GM18499 (cell line): ENCODE results near the gene QRICH1.

Experiments
- ATAC-seq: cut with Tn5 transposase; IDR thresholded peaks from one replicate; pipeline ENCODE4 v1.9.1; 2021; ENCODE audit warnings: moderate number of reproducible peaks; ENCODE audit not compliant: insufficient read depth, unreplicated experiment

The QRICH1 gene

DNA sequence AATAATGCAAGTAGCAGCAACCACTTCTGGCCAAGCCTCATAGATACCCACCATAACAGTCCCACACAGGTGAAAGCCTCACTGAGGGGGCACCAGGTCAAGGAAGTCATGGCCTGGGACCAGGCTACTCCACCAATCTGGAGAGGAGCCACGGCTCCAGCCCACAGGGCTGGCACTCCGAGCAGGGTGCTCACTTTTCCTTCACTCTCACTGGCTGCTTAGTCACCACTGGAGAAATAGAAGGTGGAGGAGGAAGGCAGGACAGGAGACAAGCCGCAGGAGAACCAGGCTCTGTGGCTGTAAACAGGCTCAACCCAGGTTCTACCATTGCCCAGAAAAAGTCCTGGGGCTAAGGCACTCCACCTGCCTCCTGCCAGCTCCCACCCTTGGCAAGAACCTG lies 25.6 kb upstream of the QRICH1 start:
- ATAC-seq = no peak

GRCh38 chr3:49119036-49119435 lies 25.2 kb upstream of the QRICH1 start:
- no peak for ATAC-seq

DNA sequence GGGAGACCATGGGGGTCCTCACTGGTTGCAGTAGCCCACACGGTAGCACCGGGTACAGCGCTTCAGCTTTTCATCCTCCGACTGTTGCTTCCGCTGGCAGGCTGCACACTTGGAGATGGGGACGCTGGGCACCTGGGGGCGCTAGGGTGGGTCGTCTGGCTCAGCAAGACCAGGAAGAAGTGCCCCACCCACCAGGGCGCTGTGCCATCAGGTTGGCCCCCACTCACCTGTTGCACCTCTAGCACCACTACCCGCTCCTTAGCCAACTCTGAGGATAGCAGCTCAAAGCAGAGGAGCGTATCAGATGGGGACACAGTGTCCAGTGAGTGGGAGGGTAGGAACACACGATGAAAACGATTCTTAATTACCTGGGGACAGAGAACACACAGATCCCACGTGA lies 18.4 kb upstream of the QRICH1 start:
- no peak for ATAC-seq

DNA sequence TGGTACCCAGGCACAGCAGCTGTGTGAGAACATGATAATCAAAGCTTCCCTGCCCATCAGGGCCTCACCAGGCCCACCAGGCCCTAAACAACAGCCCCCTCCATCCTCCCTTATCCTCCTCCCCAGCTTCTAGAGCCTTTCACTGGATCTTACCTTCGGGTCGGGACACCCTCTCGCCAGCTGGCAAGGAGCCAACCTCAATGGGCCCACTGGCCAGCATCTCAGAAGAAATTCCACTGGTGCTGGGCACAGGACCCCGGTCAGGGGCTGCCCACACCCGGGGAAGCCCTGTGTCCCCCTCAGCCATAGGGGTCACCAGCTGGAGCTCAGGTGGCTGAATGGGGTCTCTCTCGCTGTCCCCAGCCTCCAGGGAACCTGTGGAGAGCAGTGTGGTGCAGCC lies 17.5 kb upstream of the QRICH1 start:
- ATAC-seq = no peak

DNA sequence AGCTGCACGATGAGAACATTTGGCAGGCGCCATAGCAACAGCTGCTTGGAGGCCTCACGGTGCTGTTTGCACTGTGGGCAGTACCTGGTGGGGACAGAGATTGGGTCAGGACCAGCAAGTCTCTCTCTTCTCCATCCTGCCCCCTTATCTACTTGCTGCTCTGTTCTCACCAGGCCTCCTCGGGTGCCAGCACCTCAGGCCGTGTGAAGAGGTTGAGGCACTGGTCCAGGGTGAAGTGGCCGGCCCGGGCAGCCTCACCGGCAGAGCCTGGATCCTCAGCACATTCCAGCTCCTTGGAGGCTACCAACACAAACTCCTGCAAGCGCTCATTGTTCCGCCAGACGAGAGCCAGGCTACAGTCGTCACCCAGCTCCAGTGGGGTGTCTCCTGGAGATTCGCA lies 16.9 kb upstream of the QRICH1 start:
- no peak for ATAC-seq

- no peak for ATAC-seq
Observed at GRCh38 chr3:49108346-49108745, 14.5 kb upstream of the QRICH1 start.

DNA sequence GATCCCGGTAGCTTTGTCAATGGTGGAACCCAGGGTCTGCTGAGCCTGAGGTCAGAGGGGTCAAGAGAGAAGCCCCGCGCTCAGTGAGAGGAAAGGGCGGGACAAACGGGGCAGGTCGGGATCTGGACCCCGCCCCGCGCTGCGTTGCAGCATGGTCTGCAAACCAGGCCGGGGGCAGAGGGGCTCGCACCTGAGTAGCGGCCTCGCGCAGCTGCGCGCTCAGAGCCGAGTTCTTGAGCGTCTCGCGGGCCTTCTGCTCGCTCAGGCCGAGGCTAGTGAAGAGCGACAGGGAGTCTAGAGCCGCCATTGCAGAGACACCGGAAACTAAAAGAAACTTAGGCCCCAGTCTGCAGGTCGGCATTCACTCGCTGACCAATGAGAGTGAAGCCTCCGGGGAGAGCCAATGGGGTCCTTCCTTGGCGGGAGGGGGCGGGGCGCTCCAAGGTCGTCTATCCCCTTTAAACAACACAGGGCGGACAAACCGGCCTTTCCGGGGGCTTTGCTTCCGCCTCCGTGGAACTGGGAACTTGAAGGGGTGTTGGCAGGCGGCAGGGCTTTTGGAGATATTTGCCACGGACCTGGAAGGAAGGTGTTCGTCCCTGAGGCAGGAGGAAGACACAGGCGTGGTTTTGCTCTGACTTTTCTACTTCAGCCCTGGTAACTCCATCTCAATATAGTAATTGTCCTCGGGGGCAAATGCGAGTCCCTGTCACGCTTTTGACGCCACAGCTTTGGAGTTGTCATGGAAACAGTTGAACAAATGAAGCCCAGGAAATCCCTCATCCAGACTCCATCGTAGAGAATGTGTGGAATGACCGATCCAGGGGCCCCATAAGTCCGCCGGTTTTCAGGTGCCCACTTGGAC lies 10.8 kb upstream of the QRICH1 start, which contains the start of gene QARS1:
TSS of gene QARS1 (minus strand) at position 331 of the 865 bp plus-strand sequence. CDS start at position 307, 24 bp downstream.
- ATAC-seq = peak; percentile 64

DNA sequence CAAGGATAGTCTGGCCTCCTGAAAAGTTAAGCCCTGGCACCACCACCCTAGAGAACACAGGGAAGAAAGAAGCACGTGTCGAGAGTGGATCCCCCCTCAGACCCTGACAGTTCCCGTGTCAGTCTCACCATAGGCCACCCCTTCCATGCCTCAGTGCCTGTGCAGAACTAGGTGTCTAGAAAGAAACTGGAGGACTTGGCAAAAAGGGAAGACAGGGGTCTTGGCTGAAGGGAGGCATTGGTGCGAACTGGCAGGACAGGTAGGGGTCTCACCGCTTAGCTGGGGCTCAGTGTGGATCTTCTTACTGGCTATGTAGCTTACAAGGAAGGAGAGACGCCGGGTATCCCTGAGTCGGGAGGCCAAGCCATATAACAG lies 10.2 kb upstream of the QRICH1 start:
- ATAC-seq = no peak

DNA sequence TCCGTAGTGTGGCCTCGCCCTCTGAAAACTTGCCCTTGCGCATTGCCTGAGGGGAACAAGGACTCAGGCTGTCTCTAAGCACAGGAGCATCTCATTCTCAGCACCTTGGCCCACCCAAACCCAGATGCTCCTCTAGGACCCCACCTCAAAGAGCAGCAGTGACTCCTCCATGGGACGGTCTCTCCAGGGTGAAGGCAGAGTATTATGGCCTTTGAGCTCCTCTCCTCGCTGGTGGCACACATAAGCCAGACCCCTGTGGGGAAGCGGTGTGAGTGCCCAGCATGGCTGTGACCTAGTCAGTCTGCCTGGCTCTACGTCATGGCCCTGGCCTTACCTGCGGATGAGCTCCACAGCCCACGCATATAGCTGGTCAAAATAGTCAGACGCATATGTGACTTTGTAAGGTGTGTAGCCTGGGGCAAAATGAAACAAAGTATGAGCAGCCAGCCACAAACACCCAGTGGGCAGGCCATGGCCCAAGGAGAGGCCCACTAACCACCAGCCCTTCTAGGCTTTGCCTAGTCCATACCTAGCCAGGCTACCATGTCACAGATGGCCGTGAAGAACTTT lies 6.3 kb upstream of the QRICH1 start:
- ATAC-seq = no peak

DNA sequence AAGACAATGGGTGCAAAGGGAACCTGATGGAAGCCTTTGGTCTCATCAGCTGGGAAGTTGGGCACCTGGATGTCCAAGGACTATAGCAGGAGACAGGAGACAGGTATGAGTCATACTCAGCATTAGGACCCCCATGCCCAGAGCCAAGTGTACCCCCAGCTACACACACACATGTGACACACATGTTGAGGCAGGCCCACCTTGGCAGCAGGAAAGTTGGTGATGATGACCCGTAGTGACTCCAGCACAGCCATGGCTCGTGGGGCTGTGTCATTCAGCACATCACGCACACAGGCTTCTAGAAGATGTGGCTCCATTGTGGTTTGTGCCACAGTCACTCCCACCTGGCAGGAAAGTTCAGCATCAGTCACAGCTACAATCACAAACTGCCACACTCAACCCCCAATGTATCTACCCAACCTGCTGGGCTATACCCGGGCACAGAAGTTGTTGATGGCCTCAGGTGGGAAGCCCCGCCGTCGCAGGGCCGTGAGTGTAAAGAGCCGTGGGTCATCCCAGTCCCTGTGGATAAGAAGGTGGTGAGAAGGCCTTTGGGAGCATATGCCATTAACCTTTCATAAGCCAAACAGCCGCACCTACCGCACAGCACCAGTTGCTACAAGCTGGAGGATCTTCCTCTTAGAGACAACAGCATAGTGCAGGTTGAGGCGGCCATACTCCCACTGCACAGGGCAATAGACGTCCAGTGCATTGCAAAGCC lies 5.2 kb upstream of the QRICH1 start:
- no peak for ATAC-seq

DNA sequence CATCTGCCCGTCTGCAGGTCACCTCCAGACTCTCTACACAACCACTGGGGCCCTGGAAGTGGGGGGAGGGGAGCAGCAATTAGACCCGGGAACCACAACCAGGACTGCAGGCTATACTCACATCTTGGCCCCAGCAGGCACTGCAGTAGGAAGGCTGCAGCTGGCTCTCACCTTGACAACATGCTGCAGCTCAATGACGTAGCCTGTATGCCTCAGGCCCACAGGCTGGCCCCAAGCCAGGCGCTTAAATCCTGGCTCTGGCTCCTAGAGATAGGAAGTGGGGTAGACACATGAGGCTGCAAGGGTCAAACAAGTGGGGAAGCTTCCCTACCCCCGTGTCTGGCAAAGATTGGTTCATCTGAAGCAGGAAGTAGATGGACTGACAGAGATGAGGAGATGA lies 4.6 kb upstream of the QRICH1 start:
- ATAC-seq = no peak

GRCh38 chr3:49092938-49093852 lies 676 bp downstream of the QRICH1 start:
- peak; percentile 21 for ATAC-seq

GRCh38 chr3:49081429-49081828 lies 12.4 kb downstream of the QRICH1 start:
- no peak for ATAC-seq

DNA sequence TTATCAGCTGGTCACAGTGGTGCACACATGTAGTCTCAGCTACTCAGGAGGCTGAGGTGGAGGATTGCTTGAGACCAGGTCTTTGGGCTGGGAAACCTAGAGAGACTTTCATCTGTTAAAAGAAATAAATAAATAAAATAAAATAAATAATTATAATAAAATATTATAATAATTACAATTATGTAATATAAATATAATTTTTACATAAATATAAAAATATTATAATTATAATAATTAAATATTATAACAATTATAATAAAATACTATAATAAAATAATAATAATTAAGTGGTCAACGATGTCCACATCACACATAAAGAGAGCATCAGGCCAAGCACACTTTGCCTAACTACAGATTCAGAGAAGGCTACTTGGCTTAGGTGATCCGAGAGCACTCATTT lies 14.6 kb downstream of the QRICH1 start:
- no peak for ATAC-seq

- no peak for ATAC-seq
Observed at GRCh38 chr3:49076646-49077045, 17.2 kb downstream of the QRICH1 start.

GRCh38 chr3:49076116-49076515 lies 17.8 kb downstream of the QRICH1 start:
- ATAC-seq = no peak

- no peak for ATAC-seq
Observed at GRCh38 chr3:49058011-49058410, 35.9 kb downstream of the QRICH1 start.

DNA sequence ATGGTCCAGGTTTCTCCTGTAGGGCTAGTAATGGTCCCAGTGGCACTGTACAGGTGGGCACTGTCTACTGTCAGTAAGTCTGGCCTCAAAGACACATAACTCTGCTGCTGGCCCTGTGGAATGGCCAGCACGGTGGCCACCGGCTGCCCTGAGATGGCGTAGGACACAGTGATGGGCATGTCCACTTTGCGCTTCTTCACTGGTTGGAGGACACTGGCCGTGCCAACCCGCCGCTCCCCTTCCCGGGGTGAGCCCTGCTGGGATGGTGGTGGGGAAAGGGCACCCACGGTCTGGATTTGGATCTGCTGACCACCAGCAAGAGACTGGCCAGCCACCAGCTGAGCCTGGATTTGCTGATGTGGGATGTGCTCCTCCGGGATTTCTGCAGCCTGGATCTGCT lies 36.6 kb downstream of the QRICH1 start:
- no peak for ATAC-seq

GRCh38 chr3:49054344-49054862 lies 39.5 kb downstream of the QRICH1 start:
- ATAC-seq = no peak

GRCh38 chr3:49053543-49053942 lies 40.3 kb downstream of the QRICH1 start:
- no peak for ATAC-seq
